Measurements from ENCODE around the gene LRIG1. TPM values are rescaled to one million over a fixed set of nuclear protein-coding genes. Genes with fewer than 3 reads are reported as not detected.

LRIG1 gene
- total RNA-seq, 1 donor from 2014 or later = 111 TPM

DNA sequence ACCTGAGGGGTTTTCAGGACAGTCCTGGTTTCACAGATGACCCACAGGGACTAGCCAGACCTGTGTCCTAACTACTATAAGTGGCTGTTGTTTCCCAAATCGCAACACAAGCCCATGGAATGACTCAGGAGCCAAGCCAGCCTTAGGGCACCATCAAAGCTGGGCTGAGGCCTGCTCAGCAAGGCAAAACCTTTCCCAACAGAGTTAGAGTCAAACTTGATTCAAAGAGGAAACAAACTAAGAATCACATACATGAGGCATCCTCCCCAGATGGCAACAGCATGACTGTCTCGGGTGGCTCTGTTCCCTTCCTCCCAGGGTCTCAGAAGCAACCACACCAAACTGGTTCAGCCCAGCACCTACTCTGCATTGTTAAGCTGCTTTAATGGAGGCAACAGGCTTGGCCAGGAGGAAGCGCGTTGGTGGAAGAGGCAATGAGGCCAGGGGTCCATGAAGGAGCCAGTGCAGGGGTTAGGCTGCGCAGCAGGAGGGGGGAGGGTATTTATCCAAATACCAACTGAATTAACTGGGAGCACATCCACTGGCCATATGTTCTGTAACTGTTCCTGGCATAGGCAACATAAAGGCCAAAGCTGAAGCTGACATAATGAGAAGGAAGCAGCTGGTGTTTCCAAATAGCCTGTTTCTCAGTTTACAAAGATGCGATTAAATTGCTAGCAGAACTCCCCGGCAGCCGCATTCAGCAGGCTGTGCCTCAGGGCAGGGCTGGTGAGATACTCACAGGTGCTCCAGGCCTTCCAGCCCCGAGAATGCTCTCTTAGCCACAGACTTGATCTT, 102.4 kb downstream of the LRIG1 start:
- Mint-ChIP-seq H3K4me1 (ENCODE audit: low read depth) (peaks cover 92% of the 10 kb centered on the region), H3K4me3 (ENCODE audit: unreplicated experiment) (no peak overlapping the region), H3K27me3 (ENCODE audit: low read depth) (no peaks in the 10 kb centered on the region), H3K9me3 (ENCODE audit: low read depth) (no peaks in the 10 kb centered on the region), H3K36me3 (ENCODE audit: low read depth) (peaks cover 28% of the 10 kb centered on the region), H3K27ac (ENCODE audit: unreplicated experiment) (peak overlapping the region; percentile 76)
- TF ChIP-seq CTCF (IDR thresholded peaks at IDR 0.05) = no peak
- DNase-seq (ENCODE audit: low spot score) = no peak

DNA sequence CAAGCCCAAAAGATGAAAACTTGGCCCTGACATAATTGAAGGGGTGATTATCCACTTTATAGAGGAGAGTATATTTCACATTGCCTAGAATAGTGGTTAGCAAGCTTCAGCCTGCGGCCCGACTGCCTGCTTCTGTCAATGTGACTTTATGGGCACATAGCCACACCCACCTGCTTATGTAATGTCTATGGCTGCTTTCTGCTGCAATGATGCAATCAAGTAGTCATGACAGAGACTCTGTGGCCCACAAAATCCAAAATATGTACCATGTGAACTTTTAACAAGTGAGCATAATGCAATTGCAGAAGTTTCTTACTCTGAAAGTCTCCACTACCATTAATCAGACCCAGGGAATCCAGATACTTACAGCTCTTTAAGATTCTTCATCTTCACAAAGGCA, 103.1 kb downstream of the LRIG1 start:
- Mint-ChIP-seq H3K36me3 (ENCODE audit: low read depth) (peaks cover 28% of the 10 kb centered on the region), H3K27ac (ENCODE audit: unreplicated experiment) (no peak overlapping the region), H3K9me3 (ENCODE audit: low read depth) (no peaks in the 10 kb centered on the region), H3K4me1 (ENCODE audit: low read depth) (peaks cover 92% of the 10 kb centered on the region), H3K27me3 (ENCODE audit: low read depth) (no peaks in the 10 kb centered on the region), H3K4me3 (ENCODE audit: unreplicated experiment) (no peak overlapping the region)
- TF ChIP-seq CTCF (IDR thresholded peaks at IDR 0.05) = no peak
- DNase-seq (ENCODE audit: low spot score) = no peak

DNA sequence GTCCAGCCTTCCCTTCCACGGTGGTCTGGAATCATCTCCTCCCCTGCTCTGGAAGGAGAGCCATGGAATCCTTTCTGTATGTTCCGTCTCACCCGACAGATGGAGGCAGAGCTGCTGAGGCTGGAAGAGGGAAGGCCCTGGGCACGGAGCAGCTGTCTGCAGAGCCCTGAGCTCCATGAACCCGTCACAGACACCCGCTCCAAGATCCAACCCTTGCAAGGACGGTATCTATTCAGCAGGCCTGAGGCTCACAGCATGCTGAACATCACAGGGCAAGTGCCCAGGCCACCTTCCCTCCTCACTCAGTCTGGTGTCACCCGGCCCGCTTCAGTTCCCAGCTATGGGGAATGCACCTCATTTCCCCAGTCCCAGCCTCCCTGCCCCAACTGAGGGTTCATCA, 103.9 kb downstream of the LRIG1 start:
- Mint-ChIP-seq H3K36me3 (ENCODE audit: low read depth) (peaks cover 34% of the 10 kb centered on the region), H3K4me3 (ENCODE audit: unreplicated experiment) (no peak overlapping the region), H3K27me3 (ENCODE audit: low read depth) (no peaks in the 10 kb centered on the region), H3K9me3 (ENCODE audit: low read depth) (no peaks in the 10 kb centered on the region), H3K27ac (ENCODE audit: unreplicated experiment) (no peak overlapping the region), H3K4me1 (ENCODE audit: low read depth) (peaks cover 92% of the 10 kb centered on the region)
- DNase-seq (ENCODE audit: low spot score) = no peak
- no peak for TF ChIP-seq CTCF (IDR thresholded peaks at IDR 0.05)

GRCh38 chr3:66396161-66396760, 104.6 kb downstream of the LRIG1 start:
- no peaks in the 10 kb centered on the region for H3K9me3 Mint-ChIP-seq (ENCODE audit: low read depth)
- DNase-seq (ENCODE audit: low spot score) = no peak
- H3K4me1 Mint-ChIP-seq (ENCODE audit: low read depth) = peaks cover 88% of the 10 kb centered on the region
- TF ChIP-seq CTCF (IDR thresholded peaks at IDR 0.05) = no peak
- no peaks in the 10 kb centered on the region for H3K27me3 Mint-ChIP-seq (ENCODE audit: low read depth)
- H3K27ac Mint-ChIP-seq (ENCODE audit: unreplicated experiment) = no peak overlapping the region
- peaks cover 36% of the 10 kb centered on the region for H3K36me3 Mint-ChIP-seq (ENCODE audit: low read depth)
- H3K4me3 Mint-ChIP-seq (ENCODE audit: unreplicated experiment) = no peak overlapping the region

DNA sequence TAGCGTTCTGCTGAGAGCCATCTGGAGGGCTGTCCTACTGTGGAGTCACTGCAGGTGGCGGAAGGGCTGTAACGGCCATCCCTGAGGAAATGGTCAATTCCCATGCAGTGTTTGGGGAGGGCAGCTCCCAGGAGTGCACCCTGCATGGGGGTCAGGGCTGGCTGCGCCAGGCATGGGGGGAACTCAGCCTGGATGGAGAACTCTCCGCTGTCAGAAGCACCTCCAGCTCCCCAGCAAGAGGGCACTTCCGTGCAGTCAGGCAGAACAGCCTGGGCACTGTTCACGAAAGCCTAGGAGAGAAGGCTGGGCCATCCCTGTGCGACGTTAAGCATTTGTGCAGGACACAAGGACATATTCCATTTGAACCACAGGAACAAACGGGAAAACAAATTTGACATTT, 105.2 kb downstream of the LRIG1 start:
- H3K9me3 Mint-ChIP-seq (ENCODE audit: low read depth) = no peaks in the 10 kb centered on the region
- H3K4me1 Mint-ChIP-seq (ENCODE audit: low read depth) = peaks cover 82% of the 10 kb centered on the region
- peaks cover 39% of the 10 kb centered on the region for H3K36me3 Mint-ChIP-seq (ENCODE audit: low read depth)
- no peak for TF ChIP-seq CTCF (IDR thresholded peaks at IDR 0.05)
- peak overlapping the region; percentile 99 for H3K27ac Mint-ChIP-seq (ENCODE audit: unreplicated experiment)
- no peak for DNase-seq (ENCODE audit: low spot score)
- H3K4me3 Mint-ChIP-seq (ENCODE audit: unreplicated experiment) = no peak overlapping the region
- no peaks in the 10 kb centered on the region for H3K27me3 Mint-ChIP-seq (ENCODE audit: low read depth)
